Cardiac muscle cell (in vitro differentiated cells and primary cell): ENCODE measurements around the gene NETO2. TPM values are rescaled to one million over a fixed set of nuclear protein-coding genes. Genes with fewer than 3 reads are reported as not detected.
A peak's percentile ranks its signal among the peaks of the same experiment; 100 is the strongest.

Experiments used
- DNase-seq, 2 donors: peaks; one replicate each; pipeline versions ENCODE4 v3.0.0 to v3.0.0-alpha.2; 2010 to 2017; ENCODE audit warnings: low read depth in 1 of 2, low spot score in 1 of 2
- H3K27ac ChIP-seq: fragments of 200-600 bp; sonication (generic); 2 replicates; pipeline ENCODE4 v1.5.1; 2016
- H3K27me3 ChIP-seq: fragments of 200-600 bp; sonication (generic); 2 replicates; pipeline ENCODE4 v1.6.0; 2016; ENCODE audit warnings: control low read depth
- H3K36me3 ChIP-seq: fragments of 200-600 bp; sonication (generic); 2 replicates; pipeline ENCODE4 v1.5.1; 2016; ENCODE audit warnings: control low read depth
- H3K4me1 ChIP-seq: fragments of 200-600 bp; sonication (generic); 2 replicates; pipeline ENCODE4 v1.8.1; 2017; ENCODE audit warnings: low read depth, mild to moderate bottlenecking, mixed run types
- H3K4me3 ChIP-seq: fragments of 200-600 bp; sonication (generic); 2 replicates; pipeline ENCODE4 v1.5.1; 2016; ENCODE audit warnings: mild to moderate bottlenecking
- H3K9me3 ChIP-seq: fragments of 200-600 bp; sonication (generic); 2 replicates; pipeline ENCODE4 v1.5.1; 2017; ENCODE audit warnings: low read depth, mild to moderate bottlenecking, control low read depth
- CTCF ChIP-seq: IDR thresholded peaks from 2 replicates; pipeline ENCODE4 v1.5.1; 2012; ENCODE audit warnings: low read depth, mild to moderate bottlenecking, low read length
- polyA plus RNA-seq: library from polyadenylated mRNA; unstranded; fragments of >200 nt; fragmentation: Nextera tagmentation; extraction: Ambion mirVana; gene quantifications from 2 replicates; pipeline ENCODE4 v1.2.1, GENCODE V29; 2016
- total RNA-seq: library from RNA; depleted of rRNA; stranded (reverse); fragments of >200 nt; gene quantifications from 2 replicates; pipeline ENCODE4 v1.2.3, GENCODE V29; 2016

The NETO2 gene
- total and polyA plus RNA-seq, 2 experiments from 2014 or later = 12.7 to 19.0 TPM

- peaks cover 10% of the 10 kb centered on the region for H3K27me3 ChIP-seq
- H3K4me1 ChIP-seq = no peaks in the 10 kb centered on the region
- no peak for TF ChIP-seq CTCF
- H3K4me3 ChIP-seq = peak overlapping the region; percentile 38
- H3K9me3 ChIP-seq = no peaks in the 10 kb centered on the region
- no peaks in the 10 kb centered on the region for H3K36me3 ChIP-seq
- DNase-seq = peak; percentile 18 to 27
- no peak overlapping the region for H3K27ac ChIP-seq
Observed at GRCh38 chr16:47037396-47037745, 106.4 kb downstream of the NETO2 start.

GRCh38 chr16:47036201-47036600 is 107.5 kb downstream of the NETO2 start:
- Histone ChIP-seq H3K27ac (no peak overlapping the region), H3K27me3 (peaks cover 10% of the 10 kb centered on the region), H3K36me3 (no peaks in the 10 kb centered on the region), H3K9me3 (no peaks in the 10 kb centered on the region), H3K4me1 (no peaks in the 10 kb centered on the region), H3K4me3 (no peak overlapping the region)
- DNase-seq = no peak
- no peak for TF ChIP-seq CTCF

- peaks cover 10% of the 10 kb centered on the region for H3K27me3 ChIP-seq
- no peak overlapping the region for H3K27ac ChIP-seq
- no peak for DNase-seq
- no peaks in the 10 kb centered on the region for H3K4me1 ChIP-seq
- H3K36me3 ChIP-seq = no peaks in the 10 kb centered on the region
- no peak for TF ChIP-seq CTCF
- H3K9me3 ChIP-seq = no peaks in the 10 kb centered on the region
- H3K4me3 ChIP-seq = no peak overlapping the region
Observed at GRCh38 chr16:47035436-47035835, 108.3 kb downstream of the NETO2 start.

- no peak for DNase-seq
- H3K4me1 ChIP-seq = no peaks in the 10 kb centered on the region
- H3K27ac ChIP-seq = no peak overlapping the region
- no peak for TF ChIP-seq CTCF
- H3K4me3 ChIP-seq = no peak overlapping the region
- no peaks in the 10 kb centered on the region for H3K36me3 ChIP-seq
- H3K9me3 ChIP-seq = no peaks in the 10 kb centered on the region
- peaks cover 10% of the 10 kb centered on the region for H3K27me3 ChIP-seq
Observed at GRCh38 chr16:47034455-47034854, 109.3 kb downstream of the NETO2 start.

GRCh38 chr16:47033176-47033575 is 110.6 kb downstream of the NETO2 start:
- Histone ChIP-seq H3K27ac (no peak overlapping the region), H3K27me3 (peaks cover 10% of the 10 kb centered on the region), H3K9me3 (no peaks in the 10 kb centered on the region), H3K36me3 (no peaks in the 10 kb centered on the region), H3K4me3 (no peak overlapping the region), H3K4me1 (no peaks in the 10 kb centered on the region)
- TF ChIP-seq CTCF = no peak
- DNase-seq = no peak

GRCh38 chr16:47029724-47030123 is 114.0 kb downstream of the NETO2 start:
- no peaks in the 10 kb centered on the region for H3K36me3 ChIP-seq
- no peaks in the 10 kb centered on the region for H3K9me3 ChIP-seq
- no peak for TF ChIP-seq CTCF
- no peak overlapping the region for H3K27ac ChIP-seq
- no peaks in the 10 kb centered on the region for H3K27me3 ChIP-seq
- H3K4me1 ChIP-seq = no peaks in the 10 kb centered on the region
- H3K4me3 ChIP-seq = no peak overlapping the region
- DNase-seq = no peak
